Loucy (cell line): ENCODE data around the gene SLC9C2.

ENCODE experiments used
- H2AFZ ChIP-seq: fragments of 200-600 bp; sonication (generic); 2 replicates; pipeline ENCODE4 v1.6.0; 2016; ENCODE audit warnings: antibody characterized with exemption, mild to moderate bottlenecking, low read length, moderate library complexity
- H3F3A ChIP-seq: fragments of 200-600 bp; 2 replicates; pipeline ENCODE4 v1.6.0; 2016; ENCODE audit warnings: antibody characterized with exemption, low read depth, mild to moderate bottlenecking
- H3K27me3 ChIP-seq: fragments of 200-600 bp; sonication (generic); 2 replicates; pipeline ENCODE4 v1.6.1; 2014; ENCODE audit warnings: low read length, mild to moderate bottlenecking; ENCODE audit not compliant: insufficient read depth, poor library complexity, severe bottlenecking
- H3K36me3 ChIP-seq: fragments of 200-600 bp; sonication (generic); 2 replicates; pipeline ENCODE4 v1.6.1; 2016; ENCODE audit warnings: low read length; ENCODE audit not compliant: insufficient read depth
- H3K4me1 ChIP-seq: fragments of 200-600 bp; sonication (generic); 2 replicates; pipeline ENCODE4 v1.5.1; 2014; ENCODE audit warnings: low read length, mild to moderate bottlenecking; ENCODE audit not compliant: insufficient read depth, poor library complexity, severe bottlenecking
- H3K4me2 ChIP-seq: fragments of 200-600 bp; sonication (generic); 2 replicates; pipeline ENCODE4 v1.6.0; 2014; ENCODE audit warnings: antibody characterized with exemption, low read length, low read depth, mild to moderate bottlenecking; ENCODE audit not compliant: poor library complexity, severe bottlenecking
- H3K4me3 ChIP-seq: fragments of 200-600 bp; sonication (generic); 2 replicates; pipeline ENCODE4 v1.5.1; 2014; ENCODE audit warnings: low read length, mild to moderate bottlenecking, mixed read lengths; ENCODE audit not compliant: poor library complexity, severe bottlenecking
- H3K79me2 ChIP-seq: fragments of 200-600 bp; sonication (generic); 2 replicates; pipeline ENCODE4 v1.6.1; 2014; ENCODE audit warnings: low read length; ENCODE audit not compliant: insufficient read depth
- H3K9ac ChIP-seq: fragments of 200-600 bp; sonication (generic); 2 replicates; pipeline ENCODE4 v1.6.0; 2014; ENCODE audit warnings: mild to moderate bottlenecking, low read depth, low read length, moderate library complexity; ENCODE audit not compliant: poor library complexity, severe bottlenecking
- H3K9me2 ChIP-seq: fragments of 200-600 bp; sonication (generic); replicated peaks from 2 replicates; pipeline ENCODE4 v1.6.1; 2016; ENCODE audit warnings: low read depth, low read length, mixed read lengths
- H3K9me3 ChIP-seq: fragments of 200-600 bp; sonication (generic); 2 replicates; pipeline ENCODE4 v1.6.1; 2014; ENCODE audit warnings: mild to moderate bottlenecking, antibody characterized with exemption, low read length, low read depth; ENCODE audit not compliant: insufficient read depth
- H4K20me1 ChIP-seq: fragments of 200-600 bp; sonication (generic); 2 replicates; pipeline ENCODE4 v1.6.0; 2014; ENCODE audit warnings: antibody characterized with exemption, low read length, mild to moderate bottlenecking; ENCODE audit not compliant: insufficient read depth, poor library complexity, severe bottlenecking
- EZH2phosphoT487 ChIP-seq: fragments of 200-600 bp; IDR thresholded peaks from 2 replicates; pipeline ENCODE4 v1.6.1; 2018; ENCODE audit warnings: antibody characterized with exemption, mild to moderate bottlenecking, moderate library complexity, borderline replicate concordance
- TF ChIP-seq, protein P1 (sequence below): fragments of 200-600 bp; sonication (generic); conservative IDR thresholded peaks from 2 replicates; pipeline ENCODE4 v1.5.1; 2014; ENCODE audit warnings: mild to moderate bottlenecking, antibody characterized with exemption, low read length

The SLC9C2 gene

DNA sequence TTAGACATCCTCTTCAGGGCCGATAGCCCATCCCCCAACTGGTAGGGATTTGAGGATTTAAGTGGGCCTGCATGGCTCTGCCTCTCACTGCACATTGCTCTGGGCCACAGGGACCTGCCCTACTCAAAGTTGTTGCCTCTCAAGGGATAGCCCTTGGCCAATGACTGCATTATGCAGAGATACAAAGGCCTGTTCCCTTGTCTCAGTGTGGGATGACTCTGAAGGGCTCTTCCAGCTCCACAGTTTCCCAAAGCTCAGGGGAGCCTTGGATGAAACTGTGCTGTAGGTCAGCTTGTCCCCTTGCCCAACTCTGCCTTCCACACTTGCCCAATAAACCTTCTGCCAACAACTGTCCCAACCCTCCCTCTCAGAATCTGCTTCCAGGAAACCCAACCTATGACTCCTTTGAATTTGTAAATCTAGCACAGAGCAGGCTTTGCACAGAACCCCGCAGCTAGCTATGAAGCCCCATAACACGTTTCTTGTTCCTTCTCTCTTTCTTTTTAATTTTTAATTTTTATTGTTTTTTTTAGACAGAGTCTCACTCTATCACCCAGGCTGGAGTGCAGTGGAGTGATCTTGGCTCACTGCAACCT, 42.5 kb downstream of the SLC9C2 start:
- H3K36me3 ChIP-seq = no peaks in the 10 kb centered on the region
- no peaks in the 10 kb centered on the region for H3K79me2 ChIP-seq
- no peak overlapping the region for H3K4me2 ChIP-seq
- H3F3A ChIP-seq = no peaks in the 10 kb centered on the region
- H3K9me2 ChIP-seq = no peaks in the 10 kb centered on the region
- H4K20me1 ChIP-seq = no peaks in the 10 kb centered on the region
- H3K27me3 ChIP-seq = no peaks in the 10 kb centered on the region
- no peak overlapping the region for H3K4me3 ChIP-seq
- H3K9me3 ChIP-seq = no peaks in the 10 kb centered on the region
- H2AFZ ChIP-seq = no peak overlapping the region; the same call in 1 of the 2 replicates
- peaks cover under 1% of the 10 kb centered on the region for H3K4me1 ChIP-seq
- H3K9ac ChIP-seq = no peak overlapping the region
- TF ChIP-seq, protein P1, sequence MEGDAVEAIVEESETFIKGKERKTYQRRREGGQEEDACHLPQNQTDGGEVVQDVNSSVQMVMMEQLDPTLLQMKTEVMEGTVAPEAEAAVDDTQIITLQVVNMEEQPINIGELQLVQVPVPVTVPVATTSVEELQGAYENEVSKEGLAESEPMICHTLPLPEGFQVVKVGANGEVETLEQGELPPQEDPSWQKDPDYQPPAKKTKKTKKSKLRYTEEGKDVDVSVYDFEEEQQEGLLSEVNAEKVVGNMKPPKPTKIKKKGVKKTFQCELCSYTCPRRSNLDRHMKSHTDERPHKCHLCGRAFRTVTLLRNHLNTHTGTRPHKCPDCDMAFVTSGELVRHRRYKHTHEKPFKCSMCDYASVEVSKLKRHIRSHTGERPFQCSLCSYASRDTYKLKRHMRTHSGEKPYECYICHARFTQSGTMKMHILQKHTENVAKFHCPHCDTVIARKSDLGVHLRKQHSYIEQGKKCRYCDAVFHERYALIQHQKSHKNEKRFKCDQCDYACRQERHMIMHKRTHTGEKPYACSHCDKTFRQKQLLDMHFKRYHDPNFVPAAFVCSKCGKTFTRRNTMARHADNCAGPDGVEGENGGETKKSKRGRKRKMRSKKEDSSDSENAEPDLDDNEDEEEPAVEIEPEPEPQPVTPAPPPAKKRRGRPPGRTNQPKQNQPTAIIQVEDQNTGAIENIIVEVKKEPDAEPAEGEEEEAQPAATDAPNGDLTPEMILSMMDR = no peak
- TF ChIP-seq EZH2phosphoT487 = no peak

DNA sequence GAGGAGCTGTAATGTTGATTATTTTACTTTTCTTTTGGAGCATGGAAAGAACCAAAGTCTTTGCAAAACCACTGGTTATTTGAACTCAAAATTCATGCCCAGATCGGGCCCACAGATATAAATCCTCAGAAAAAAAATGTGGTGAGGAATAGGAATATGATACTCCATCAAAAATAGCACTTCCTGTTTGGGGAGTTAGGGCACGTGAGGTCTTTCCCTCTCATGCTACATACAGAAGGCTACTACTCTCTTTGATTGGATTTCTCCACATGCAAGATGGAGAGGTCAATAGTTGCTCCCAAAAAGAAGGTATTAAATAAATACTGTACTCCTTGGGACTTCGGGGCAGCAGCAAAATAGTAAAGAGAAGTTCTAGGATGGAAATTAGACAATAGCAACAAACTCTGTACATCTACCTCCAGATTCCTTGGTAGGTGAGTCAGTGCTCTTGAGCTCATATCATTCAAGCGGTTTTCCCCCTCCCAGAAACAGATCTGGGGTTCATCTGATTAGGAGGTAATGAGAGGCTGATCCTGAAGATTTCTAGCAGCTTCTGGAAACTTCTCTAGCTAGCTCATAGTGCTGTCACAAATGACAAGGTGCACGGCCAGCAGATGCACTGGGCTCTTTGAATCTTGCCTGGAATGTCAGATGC, 47.1 kb downstream of the SLC9C2 start:
- Histone ChIP-seq H4K20me1 (no peaks in the 10 kb centered on the region), H3K4me2 (no peak overlapping the region), H3F3A (no peaks in the 10 kb centered on the region), H3K9ac (no peak overlapping the region), H3K9me3 (no peaks in the 10 kb centered on the region), H3K9me2 (no peaks in the 10 kb centered on the region), H3K27me3 (no peaks in the 10 kb centered on the region), H3K4me1 (peaks cover 42% of the 10 kb centered on the region), H3K79me2 (no peaks in the 10 kb centered on the region), H3K4me3 (no peak overlapping the region), H3K36me3 (no peaks in the 10 kb centered on the region), H2AFZ (peak overlapping the region; percentile 10; the same call in 1 of the 2 replicates)
- TF ChIP-seq EZH2phosphoT487 = no peak
- TF ChIP-seq, protein P1 = no peak

DNA sequence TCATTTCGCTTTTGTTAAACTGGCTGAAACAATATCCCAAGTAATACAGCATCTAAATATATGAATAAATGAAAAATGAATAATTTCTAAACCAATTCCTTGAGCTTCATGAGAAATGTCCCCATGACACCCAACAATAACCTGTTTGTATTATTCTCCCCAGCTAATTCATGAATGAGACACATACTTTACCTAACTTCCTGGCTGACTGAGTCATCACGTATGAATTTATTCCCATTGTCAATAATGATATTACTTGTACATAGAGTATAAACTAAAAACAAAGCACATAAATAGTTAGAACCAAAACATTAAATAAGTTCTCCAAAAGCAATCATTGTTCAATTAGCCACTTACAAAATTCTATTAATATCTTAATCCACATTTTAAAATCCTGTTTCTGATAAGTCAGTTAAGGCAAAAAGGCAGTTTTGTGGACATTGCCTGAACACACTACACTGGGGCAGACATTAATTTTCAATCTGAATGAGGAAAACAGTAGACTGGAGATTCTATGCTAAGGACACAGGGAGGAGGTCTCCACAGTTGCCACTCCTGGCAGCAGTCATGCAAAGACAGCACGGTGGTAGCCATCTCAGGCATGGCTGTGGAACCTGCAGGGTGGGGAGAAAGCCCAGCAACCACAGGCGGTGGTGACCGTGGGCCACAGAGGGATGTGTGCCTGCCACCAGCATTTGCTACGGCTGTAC, 48.2 kb downstream of the SLC9C2 start:
- Histone ChIP-seq H3K9me3 (no peaks in the 10 kb centered on the region), H3K4me2 (no peak overlapping the region), H3F3A (no peaks in the 10 kb centered on the region), H3K9me2 (no peaks in the 10 kb centered on the region), H2AFZ (0 out of 2 replicates have a peak overlapping the region, but pooled peaks have one; percentile 21), H3K4me1 (peaks cover 42% of the 10 kb centered on the region), H3K36me3 (no peaks in the 10 kb centered on the region), H3K9ac (no peak overlapping the region), H4K20me1 (no peaks in the 10 kb centered on the region), H3K4me3 (no peak overlapping the region), H3K27me3 (no peaks in the 10 kb centered on the region), H3K79me2 (no peaks in the 10 kb centered on the region)
- TF ChIP-seq EZH2phosphoT487 = no peak
- TF ChIP-seq, protein P1 = no peak
